Cerebellar nuclear complex (tissue), 1 donor: Measurements from ENCODE around the gene EPHX1.
A peak's percentile ranks its signal among the peaks of the same experiment; 100 is the strongest.
"Not testable (repeated sequence)": the region's sequence is repeated elsewhere in the genome, so short reads cannot be mapped to it uniquely, and the experiment has no call there.

Experiments used
- DNase-seq, 2 experiments: peaks; one replicate each; lab custom pipeline; 2025; lab: John Stamatoyannopoulos, UW

EPHX1 gene

DNA sequence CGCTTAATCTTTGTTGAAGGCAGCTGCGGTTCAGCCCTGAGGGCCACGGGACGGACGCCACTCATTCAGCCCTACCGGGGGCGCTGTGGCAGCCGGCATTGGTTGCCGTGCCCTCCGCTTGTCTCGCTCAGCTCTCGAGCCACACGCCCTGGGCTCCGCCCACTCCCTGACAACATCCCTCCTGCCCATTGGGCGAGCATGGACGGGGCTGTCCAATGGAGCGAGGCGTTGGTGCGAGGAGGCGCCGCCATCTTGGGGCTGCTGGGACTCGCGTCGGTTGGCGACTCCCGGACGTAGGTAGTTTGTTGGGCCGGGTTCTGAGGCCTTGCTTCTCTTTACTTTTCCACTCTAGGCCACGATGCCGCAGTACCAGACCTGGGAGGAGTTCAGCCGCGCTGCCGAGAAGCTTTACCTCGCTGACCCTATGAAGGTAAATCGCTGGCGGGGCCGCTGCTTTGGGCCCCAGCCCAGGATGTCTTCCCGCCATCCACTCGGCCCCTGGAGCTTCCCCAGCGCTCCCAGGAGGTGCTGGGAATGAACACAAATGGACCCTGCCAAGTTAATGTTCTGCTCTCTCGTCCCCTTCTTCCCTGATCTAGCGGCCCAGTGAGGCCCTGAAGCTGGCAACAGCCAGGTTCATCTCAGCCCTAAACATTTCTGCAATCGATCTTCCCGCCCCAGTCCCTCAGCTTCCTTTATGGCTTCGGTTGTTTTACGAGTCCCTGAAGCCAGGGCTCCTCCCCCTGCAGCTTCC is 32.2 kb upstream of the EPHX1 start, which contains the start of gene SRP9:
Gene SRP9 (plus strand): TSS at position 244 of the 754 bp plus-strand sequence. CDS start 115 bp downstream, at position 359.
- peak; percentile 63 to 92 for DNase-seq

GRCh38 chr1:225778337-225778669 is 31.6 kb upstream of the EPHX1 start:
- no peak for DNase-seq

GRCh38 chr1:225779165-225779564 is 30.8 kb upstream of the EPHX1 start:
- DNase-seq, result not testable (repeated sequence)

GRCh38 chr1:225780134-225780533 is 29.8 kb upstream of the EPHX1 start:
- DNase-seq, result no peak

DNA sequence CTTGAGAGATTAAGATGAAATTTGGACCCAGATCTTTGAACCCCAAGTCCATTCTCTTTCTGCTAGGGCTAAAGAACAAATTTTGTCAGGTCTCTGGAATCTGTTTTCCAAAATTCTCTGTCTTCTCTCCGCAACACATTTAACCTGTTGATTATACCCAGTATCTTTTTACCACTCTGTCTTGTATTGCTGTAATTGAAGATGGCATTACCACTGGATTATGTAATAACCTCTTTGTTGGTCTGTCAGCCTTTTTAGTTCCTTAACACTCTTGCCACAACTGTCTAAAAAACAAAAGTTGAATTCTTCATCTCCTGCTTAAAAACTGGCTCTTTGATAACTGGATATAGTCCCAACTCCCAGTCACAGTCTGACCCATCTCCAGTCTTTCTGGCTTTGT is 29.3 kb upstream of the EPHX1 start:
- no peak for DNase-seq

DNA sequence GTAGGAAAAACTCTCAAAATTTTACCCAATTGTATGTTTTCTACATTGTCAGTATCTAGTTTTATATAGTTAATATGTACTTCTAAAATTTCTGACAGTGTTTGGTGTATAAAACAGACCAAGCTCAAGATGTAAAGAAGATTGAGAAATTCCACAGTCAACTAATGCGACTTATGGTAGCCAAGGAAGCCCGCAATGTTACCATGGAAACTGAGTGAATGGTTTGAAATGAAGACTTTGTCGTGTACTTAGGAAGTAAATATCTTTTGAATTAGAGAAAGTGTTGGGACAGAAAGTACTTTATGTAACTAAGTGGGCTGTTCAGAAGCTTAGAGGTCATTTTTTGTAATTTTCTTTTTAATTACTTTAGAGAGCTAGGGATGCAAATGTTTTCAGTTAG is 20.8 kb upstream of the EPHX1 start:
- not testable (repeated sequence) for DNase-seq

- DNase-seq, result no peak
Observed at GRCh38 chr1:225794954-225795353, 15.0 kb upstream of the EPHX1 start.

GRCh38 chr1:225796097-225796496 is 13.8 kb upstream of the EPHX1 start:
- not testable (repeated sequence) for DNase-seq

DNA sequence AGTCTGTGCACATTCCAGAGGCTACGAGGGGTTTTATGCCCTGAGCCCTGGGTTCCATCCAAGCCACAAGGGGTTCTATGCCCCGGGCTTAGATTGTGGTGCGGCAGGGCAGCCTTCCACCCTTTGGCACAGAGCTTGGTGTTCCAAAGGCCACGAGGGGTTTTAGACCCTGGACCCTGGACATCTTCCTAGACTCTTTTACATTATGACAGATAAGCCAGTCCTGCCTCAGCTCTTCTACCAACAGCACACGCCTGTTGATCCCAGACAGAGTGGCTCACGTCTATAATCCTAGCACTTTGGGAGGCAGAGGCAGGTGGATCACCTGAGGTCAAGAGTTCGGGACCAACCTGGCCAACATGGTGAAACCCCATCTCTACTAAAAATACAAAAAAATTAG is 8.8 kb upstream of the EPHX1 start:
- not testable (repeated sequence) for DNase-seq

DNA sequence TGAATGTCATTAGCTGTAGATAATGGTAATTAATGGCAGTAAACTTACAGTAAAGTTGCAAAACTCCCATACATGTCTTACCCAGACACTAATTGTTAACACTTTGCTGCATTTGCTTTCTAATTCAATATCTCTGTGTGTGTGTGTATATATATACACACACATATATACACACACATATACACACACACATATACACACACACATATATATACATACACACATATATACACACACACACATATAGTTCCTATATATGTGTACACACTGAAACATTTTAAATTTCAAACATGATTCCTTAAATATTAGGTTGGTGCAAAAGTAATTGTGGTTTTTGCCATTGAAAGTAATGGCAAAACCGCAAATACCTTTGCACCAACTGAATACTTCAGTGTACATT is 3.7 kb upstream of the EPHX1 start:
- no peak for DNase-seq

- DNase-seq, result not testable (repeated sequence)
Observed at GRCh38 chr1:225806736-225807135, 3.2 kb upstream of the EPHX1 start.

GRCh38 chr1:225808136-225808535 is 1.8 kb upstream of the EPHX1 start:
- no peak for DNase-seq

- DNase-seq, result peak in 1 of 2 experiments; percentile 16
Observed at GRCh38 chr1:225810579-225811538, 935 bp downstream of the EPHX1 start.

- DNase-seq, result peak in 1 of 2 experiments; percentile 22
Observed at GRCh38 chr1:225811622-225812487, 1.9 kb downstream of the EPHX1 start.

- DNase-seq, result no peak
Observed at GRCh38 chr1:225812488-225813213, 2.7 kb downstream of the EPHX1 start.

DNA sequence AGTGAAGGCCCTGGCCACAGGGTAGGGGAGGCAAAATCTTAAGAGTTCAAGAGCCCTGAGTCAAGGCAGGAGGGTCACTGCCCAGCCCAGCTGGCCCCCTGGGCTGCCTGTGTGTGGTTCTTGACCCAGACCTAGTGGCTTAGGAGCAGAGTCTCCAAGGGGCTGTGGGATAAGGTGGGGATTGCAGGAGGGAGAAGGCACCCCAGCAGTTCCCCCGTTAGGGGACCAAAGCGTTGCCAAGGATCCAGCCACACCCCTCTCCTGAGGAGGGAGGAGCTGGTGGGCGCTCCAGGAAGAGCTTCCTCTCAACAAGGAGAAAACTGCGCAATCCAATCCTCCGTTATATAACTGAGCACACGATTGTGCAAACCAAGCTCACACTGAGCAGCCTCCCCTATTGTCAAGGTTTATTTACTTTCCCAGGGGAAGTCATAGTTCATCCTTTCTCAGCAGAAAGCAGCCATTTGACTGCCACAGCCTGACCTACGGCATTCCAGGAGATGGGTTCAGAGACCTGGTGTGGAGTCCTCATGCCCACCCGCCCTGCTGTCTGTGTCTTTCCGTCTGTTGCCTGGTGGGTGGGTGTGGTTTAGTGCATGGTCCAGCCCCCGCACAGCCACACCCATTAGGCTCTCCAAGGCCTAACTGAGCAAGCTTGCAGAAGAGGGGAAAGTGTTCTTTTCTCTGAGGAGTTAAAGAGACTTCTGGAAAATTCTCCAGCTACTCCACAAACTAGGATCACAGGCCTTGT is 3.5 kb downstream of the EPHX1 start:
- no peak for DNase-seq

- no peak for DNase-seq
Observed at GRCh38 chr1:225814381-225814780, 4.5 kb downstream of the EPHX1 start.

GRCh38 chr1:225815090-225815489 is 5.2 kb downstream of the EPHX1 start:
- DNase-seq, result not testable (repeated sequence)

- no peak for DNase-seq
Observed at GRCh38 chr1:225815526-225816178, 5.7 kb downstream of the EPHX1 start.
